Colonic mucosa (tissue), 4 donors: Measurements from ENCODE around the gene HS3ST3A1. TPM values are rescaled to one million over a fixed set of nuclear protein-coding genes. Genes with fewer than 3 reads are reported as not detected.

Source experiments
- DNase-seq: peaks from one replicate; pipeline ENCODE4 v3.0.0-alpha.2; 2020
- H3K27ac ChIP-seq: fragments of 200-600 bp; one replicate; pipeline ENCODE4 v1.8.0; 2021
- H3K27me3 ChIP-seq: fragments of 200-600 bp; one replicate; pipeline ENCODE4 v1.8.0; 2021
- H3K36me3 ChIP-seq: fragments of 200-600 bp; one replicate; pipeline ENCODE4 v1.8.0; 2021
- H3K4me1 ChIP-seq: fragments of 200-600 bp; one replicate; pipeline ENCODE4 v1.8.0; 2021; ENCODE audit warnings: mild to moderate bottlenecking
- H3K4me3 ChIP-seq: fragments of 200-600 bp; one replicate; pipeline ENCODE4 v1.8.0; 2021
- H3K9ac ChIP-seq, 2 donors: one replicate each; pipeline ENCODE4 v1.7.0; 2013; ENCODE audit warnings: control low read depth in 2 of 2, low read depth in 2 of 2, low read length in 2 of 2
- H3K9me3 ChIP-seq: fragments of 200-600 bp; one replicate; pipeline ENCODE4 v1.8.0; 2021
- CTCF ChIP-seq: fragments of 200-600 bp; IDR thresholded peaks from one replicate; pipeline ENCODE4 v1.8.0; 2022; ENCODE audit warnings: antibody characterized with exemption, mild to moderate bottlenecking
- intact Hi-C: fragments of 100-400 bp; cut with DNase I; formaldehyde crosslinking; loops from one replicate; pipeline ENCODE4 v1.14.1; 2022
- total RNA-seq, 2 donors: library from RNA; stranded (reverse); fragmentation: NEBNext Ultra II Directional in 1 of 2; extraction: Animal tissue kit (Norgen Biotek cat#: 25700) in 1 of 2; gene quantifications; one replicate each; pipeline ENCODE4 v1.2.1, GENCODE V29; 2021
- donor health status: healthy.
- donor health status: DM: no; HTN: no; CAD: no.
- donor health status: DM: no; HTN: no; CAD: no.

The HS3ST3A1 gene
- total RNA-seq, 2 donors from 2014 or later = 0.48 to 0.91 TPM

- intact Hi-C loops = no loop called here
- no peak for TF ChIP-seq CTCF
- H3K27me3 ChIP-seq = no peaks in the 10 kb centered on the region
- no peak for DNase-seq
- H3K27ac ChIP-seq = no peak overlapping the region
- no peaks in the 10 kb centered on the region for H3K4me1 ChIP-seq
- no peaks in the 10 kb centered on the region for H3K36me3 ChIP-seq
- H3K9ac ChIP-seq = no peak overlapping the region
- H3K4me3 ChIP-seq = no peak overlapping the region
- H3K9me3 ChIP-seq = no peaks in the 10 kb centered on the region
Observed at GRCh38 chr17:13513039-13513405, 88.7 kb downstream of the HS3ST3A1 start.

GRCh38 chr17:13510062-13510461 lies 91.7 kb downstream of the HS3ST3A1 start:
- intact Hi-C loops = no loop called here
- no peak for DNase-seq
- no peak for TF ChIP-seq CTCF
- no peaks in the 10 kb centered on the region for H3K4me1 ChIP-seq
- no peak overlapping the region for H3K27ac ChIP-seq
- H3K9me3 ChIP-seq = no peaks in the 10 kb centered on the region
- H3K36me3 ChIP-seq = no peaks in the 10 kb centered on the region
- H3K9ac ChIP-seq = no peak overlapping the region
- H3K27me3 ChIP-seq = no peaks in the 10 kb centered on the region
- no peak overlapping the region for H3K4me3 ChIP-seq

- Histone ChIP-seq H3K27me3 (no peaks in the 10 kb centered on the region), H3K4me1 (no peaks in the 10 kb centered on the region), H3K4me3 (no peak overlapping the region), H3K9ac (no peak overlapping the region), H3K27ac (no peak overlapping the region), H3K36me3 (no peaks in the 10 kb centered on the region), H3K9me3 (no peaks in the 10 kb centered on the region)
- TF ChIP-seq CTCF = no peak
- intact Hi-C loops = no loop called here
- no peak for DNase-seq
Observed at GRCh38 chr17:13509527-13509926, 92.2 kb downstream of the HS3ST3A1 start.

- H3K4me3 ChIP-seq = no peak overlapping the region
- intact Hi-C loops = no loop called here
- no peaks in the 10 kb centered on the region for H3K4me1 ChIP-seq
- no peak for DNase-seq
- H3K9ac ChIP-seq = no peak overlapping the region
- no peak overlapping the region for H3K27ac ChIP-seq
- TF ChIP-seq CTCF = no peak
- no peaks in the 10 kb centered on the region for H3K36me3 ChIP-seq
- no peaks in the 10 kb centered on the region for H3K9me3 ChIP-seq
- H3K27me3 ChIP-seq = no peaks in the 10 kb centered on the region
Observed at GRCh38 chr17:13508896-13509295, 92.8 kb downstream of the HS3ST3A1 start.

- Histone ChIP-seq H3K4me3 (no peak overlapping the region), H3K36me3 (no peaks in the 10 kb centered on the region), H3K27me3 (no peaks in the 10 kb centered on the region), H3K4me1 (no peaks in the 10 kb centered on the region), H3K9me3 (no peaks in the 10 kb centered on the region), H3K27ac (no peak overlapping the region), H3K9ac (no peak overlapping the region)
- no peak for TF ChIP-seq CTCF
- intact Hi-C loops = no loop called here
- DNase-seq = no peak
Observed at GRCh38 chr17:13503526-13503925, 98.2 kb downstream of the HS3ST3A1 start.

- TF ChIP-seq CTCF = no peak
Observed at GRCh38 chr17:13502263-13502662, 99.5 kb downstream of the HS3ST3A1 start.

More at GRCh38 chr17:13502263-13502662, 99.5 kb downstream of the HS3ST3A1 start:
- no peak for DNase-seq
- intact Hi-C loops = no loop called here
- no peaks in the 10 kb centered on the region for H3K36me3 ChIP-seq
- no peaks in the 10 kb centered on the region for H3K27me3 ChIP-seq
- no peak overlapping the region for H3K9ac ChIP-seq
- H3K27ac ChIP-seq = no peak overlapping the region
- H3K4me3 ChIP-seq = no peak overlapping the region
- no peaks in the 10 kb centered on the region for H3K9me3 ChIP-seq
- no peaks in the 10 kb centered on the region for H3K4me1 ChIP-seq
